ENCODE data around the gene POLR2J3.
"Not testable (repeated sequence)": the region's sequence is repeated elsewhere in the genome, so short reads cannot be mapped to it uniquely, and the experiment has no call there.

POLR2J3 gene

GRCh38 chr7:102572261-102573239 is at the start of gene POLR2J3:
Gene POLR2J3, minus strand, starts transcription at chr7:102572583. Its CDS starts 62 bp downstream, at chr7:102572521.
- not testable (repeated sequence) for DNase-seq

- not testable (repeated sequence) for DNase-seq
These were observed 45.7 kb upstream of the POLR2J3 start for GRCh38 chr7:102618122-102618521.

- DNase-seq: not testable (repeated sequence)
These were observed 44.2 kb upstream of the POLR2J3 start, which contains the start of gene RASA4 for GRCh38 chr7:102616507-102617125. Gene RASA4, minus strand, starts transcription at chr7:102616756. Its CDS starts 67 bp downstream, at chr7:102616689.

DNA sequence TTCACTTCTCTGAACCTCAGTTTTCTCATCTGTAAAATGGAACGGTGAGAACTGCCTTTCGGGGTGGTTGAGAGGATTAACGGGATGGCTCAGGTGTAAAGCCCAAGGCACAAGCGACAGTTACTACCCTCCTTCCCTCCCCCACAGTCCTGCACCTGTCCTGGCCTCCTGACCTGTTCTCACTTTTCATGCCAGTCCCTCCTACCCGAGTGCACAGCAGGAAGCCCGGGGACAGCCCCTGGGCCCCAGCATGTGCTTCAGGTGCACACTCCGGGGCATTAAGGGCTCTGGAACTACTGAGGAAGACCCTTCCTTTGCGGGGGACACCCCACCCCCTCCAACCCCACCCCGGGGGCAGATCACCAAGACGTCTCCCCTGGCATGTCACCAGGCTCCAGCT is 43.5 kb upstream of the POLR2J3 start:
- not testable (repeated sequence) for DNase-seq

DNA sequence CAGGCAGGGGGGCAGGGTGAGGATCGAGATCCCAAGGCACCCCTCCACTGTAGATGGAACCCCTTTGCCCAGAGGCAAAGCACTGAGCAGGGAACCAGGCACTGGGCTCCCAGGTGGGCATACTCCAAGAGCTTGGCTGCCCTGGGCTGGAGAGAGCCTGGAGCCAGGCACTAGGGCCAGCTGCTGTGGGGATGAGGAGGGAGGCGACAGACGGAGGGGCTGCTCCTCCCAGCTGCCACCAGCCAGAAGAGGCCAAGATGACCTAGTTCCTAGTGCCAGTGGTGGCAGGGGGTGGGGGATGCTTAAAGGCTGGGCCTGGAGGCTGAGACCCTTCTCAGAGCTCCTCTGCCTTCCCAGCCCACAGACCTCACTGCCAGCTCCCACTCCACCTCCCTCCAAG is 42.5 kb upstream of the POLR2J3 start:
- not testable (repeated sequence) for DNase-seq

- not testable (repeated sequence) for DNase-seq
These were observed 41.9 kb upstream of the POLR2J3 start for GRCh38 chr7:102614346-102614697.

- DNase-seq: not testable (repeated sequence)
These were observed 41.4 kb upstream of the POLR2J3 start for GRCh38 chr7:102613575-102614345.

DNA sequence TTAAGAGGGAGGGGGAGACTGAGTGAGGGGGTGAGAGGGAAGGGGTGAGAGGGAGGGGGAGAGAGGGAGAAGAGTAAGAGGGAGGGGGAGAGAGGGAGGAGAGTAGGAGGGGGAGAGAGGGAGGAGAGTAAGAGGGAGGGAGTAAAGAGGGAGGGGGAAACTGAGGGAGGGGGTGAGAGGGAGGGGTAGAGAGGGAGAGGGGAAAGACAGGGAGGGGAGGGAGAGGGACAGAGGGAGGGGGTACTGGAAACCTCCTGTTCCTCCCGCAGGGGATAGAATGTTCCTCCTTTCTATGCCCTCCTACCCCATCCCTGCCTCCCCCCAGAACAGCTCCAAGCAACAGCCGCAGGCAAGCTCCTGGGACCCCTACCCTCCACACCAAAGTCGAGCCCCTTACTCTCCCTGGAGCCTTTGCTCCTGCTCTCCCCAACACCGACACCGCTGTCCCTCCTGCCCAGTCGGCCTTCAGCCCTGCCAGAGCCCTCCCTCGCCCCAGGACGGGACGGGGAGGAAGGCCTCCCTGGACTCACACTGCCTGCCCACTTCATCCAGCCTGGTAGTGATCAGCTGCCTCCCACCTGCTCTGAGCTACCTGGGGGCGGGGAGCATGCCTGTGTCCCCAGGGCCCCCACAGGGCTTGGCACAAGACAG is 39.4 kb upstream of the POLR2J3 start:
- DNase-seq: not testable (repeated sequence)

DNA sequence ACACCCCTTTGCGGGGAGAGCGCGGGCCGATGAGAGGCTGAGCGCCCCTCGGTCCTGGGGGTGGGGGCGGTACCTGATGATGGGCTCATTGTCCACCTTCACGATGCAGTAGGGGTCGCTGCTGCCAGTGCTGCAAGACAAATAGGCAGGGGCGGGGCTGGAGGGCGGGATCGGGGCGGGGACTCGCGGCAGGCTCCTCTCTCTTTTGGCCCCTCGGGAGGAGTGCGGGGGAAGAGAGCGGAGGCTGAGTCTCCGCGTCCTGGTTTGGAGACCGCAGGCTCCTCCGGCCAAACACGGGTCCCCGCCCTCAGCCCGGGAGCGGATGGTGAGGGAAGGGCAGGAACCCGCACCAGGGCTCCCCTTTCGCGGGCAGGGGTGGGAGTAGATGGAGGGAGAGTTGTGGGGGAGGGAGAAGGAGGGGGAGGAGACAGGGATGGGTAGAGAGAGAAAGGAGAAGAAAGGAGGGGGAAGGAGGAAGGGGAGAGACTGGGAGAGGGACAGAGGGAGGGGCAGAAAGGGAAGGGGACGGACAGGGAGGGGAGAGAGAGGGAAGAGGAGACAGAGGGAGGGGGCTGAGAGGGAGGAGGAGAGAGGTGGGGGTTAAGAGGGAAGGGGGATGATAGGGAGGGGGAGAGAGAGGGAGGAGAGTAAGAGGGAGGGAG is 38.8 kb upstream of the POLR2J3 start:
- not testable (repeated sequence) for DNase-seq

DNA sequence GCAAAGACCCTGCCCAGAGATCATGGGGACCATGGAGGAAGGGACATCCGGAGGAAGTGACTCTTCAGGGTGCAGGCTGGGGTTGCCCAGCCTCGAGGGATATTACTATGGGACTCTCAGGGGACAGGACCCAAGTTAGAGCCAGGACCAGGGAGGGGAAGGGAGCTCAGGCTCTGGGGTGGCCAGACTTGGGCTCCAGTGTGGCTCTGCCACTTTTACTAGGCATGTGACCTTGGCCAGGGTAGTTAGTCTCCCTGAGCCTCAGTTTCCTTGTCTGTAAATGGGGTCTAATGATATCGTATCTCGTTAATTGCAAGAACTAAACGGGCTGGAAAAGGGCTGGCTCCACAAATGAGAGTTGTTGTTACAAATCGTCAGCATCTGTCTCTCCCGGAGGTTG is 38.1 kb upstream of the POLR2J3 start:
- not testable (repeated sequence) for DNase-seq

DNA sequence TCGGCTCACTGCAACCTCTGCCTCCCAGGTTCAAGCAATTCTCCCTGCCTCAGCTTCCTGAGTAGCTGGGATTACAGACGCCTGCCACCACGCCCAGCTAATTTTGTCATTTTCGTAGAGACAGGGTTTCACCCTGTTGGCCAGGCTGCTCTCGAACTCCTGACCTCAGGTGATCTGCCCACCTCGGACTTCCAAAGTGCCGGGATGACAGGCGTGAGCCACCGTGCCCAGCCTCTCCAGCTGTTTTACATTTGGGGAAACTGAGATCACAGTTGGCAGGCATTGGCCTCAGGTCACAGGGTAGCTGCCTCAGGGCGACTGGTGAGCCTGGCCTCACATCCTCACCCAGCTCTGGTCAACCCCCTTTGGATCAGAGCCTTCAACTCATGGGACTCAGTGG is 37.4 kb upstream of the POLR2J3 start:
- not testable (repeated sequence) for DNase-seq

- DNase-seq: not testable (repeated sequence)
These were observed 34.5 kb upstream of the POLR2J3 start for GRCh38 chr7:102606848-102607247.

DNA sequence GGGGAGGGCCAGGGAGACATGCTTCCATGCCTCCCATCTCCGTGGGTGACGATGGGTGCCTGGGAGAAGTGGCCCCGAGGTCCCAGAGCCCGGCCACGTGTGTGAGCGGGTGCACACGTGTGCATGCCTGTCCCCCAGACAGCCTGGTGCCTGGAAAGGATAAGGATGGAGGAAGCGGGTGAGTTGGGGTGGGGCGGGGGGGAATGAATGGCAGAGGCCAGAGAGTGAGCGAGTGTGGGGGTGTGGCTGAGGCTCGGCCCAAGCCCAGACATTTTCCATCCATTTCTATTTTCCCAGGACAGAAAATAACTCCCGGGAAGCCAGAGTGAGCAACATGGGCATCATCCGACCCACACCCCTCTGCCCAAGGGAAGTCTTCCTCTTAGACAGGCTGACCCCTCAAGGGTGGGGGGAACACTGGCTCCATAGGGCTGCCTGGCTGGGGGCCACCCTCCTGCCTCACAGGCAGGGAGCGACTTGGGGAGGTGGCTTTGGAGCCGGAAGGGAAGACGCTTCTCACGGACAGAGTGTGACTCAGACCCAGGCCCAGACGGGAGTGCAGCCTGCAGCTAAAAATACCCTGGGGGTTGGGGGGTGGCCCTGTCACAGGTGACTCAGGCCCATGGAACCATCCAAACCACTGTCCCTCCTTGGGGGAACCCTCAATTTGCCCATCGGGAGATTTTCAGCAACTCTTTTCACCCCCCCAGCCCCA is 32.2 kb upstream of the POLR2J3 start:
- not testable (repeated sequence) for DNase-seq

GRCh38 chr7:102602317-102602716 is 29.9 kb upstream of the POLR2J3 start:
- DNase-seq: not testable (repeated sequence)

DNA sequence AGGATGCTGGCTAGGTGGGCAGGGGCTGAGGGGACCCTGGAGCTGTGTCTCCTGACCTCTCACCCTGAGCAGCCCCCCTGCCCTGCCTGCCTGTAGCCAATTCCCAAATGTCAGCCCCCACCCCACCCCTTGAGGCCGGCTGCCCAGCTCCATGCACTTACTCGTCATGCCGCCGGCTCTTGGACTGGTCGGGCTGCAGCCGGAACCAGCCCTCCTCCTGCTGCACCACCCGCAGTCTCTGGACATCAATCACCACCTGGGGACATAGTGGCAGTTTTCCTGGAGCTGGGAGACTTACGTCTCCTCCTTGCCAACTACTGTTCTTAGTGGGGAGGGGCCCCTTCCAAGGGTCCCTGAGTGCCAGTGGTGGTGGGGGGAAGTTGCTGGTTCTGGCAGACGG is 27.3 kb upstream of the POLR2J3 start:
- DNase-seq: not testable (repeated sequence)

DNA sequence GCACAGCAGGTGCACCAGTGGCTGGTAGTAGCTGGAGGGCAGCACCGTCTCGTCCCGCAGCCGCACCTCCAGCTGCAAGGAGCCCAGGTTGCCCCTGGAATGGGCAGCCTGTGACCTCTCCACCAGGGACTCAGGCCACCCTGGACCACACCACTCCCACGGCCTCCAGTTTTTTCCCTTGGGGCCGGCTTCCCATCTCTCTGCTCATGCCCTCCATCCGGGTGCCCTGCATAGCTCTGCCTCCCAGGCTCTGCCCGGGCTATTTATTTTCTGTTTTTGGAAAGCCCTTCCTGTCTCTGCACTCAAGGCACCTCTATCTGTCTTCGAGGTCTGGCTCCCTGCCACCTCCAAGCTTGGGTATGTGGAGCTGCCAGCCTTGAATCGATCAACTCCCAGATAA is 23.7 kb upstream of the POLR2J3 start:
- DNase-seq: not testable (repeated sequence)

GRCh38 chr7:102593637-102594334 is 21.4 kb upstream of the POLR2J3 start:
- not testable (repeated sequence) for DNase-seq

- DNase-seq: not testable (repeated sequence)
These were observed 20.2 kb upstream of the POLR2J3 start for GRCh38 chr7:102592477-102593019.

DNA sequence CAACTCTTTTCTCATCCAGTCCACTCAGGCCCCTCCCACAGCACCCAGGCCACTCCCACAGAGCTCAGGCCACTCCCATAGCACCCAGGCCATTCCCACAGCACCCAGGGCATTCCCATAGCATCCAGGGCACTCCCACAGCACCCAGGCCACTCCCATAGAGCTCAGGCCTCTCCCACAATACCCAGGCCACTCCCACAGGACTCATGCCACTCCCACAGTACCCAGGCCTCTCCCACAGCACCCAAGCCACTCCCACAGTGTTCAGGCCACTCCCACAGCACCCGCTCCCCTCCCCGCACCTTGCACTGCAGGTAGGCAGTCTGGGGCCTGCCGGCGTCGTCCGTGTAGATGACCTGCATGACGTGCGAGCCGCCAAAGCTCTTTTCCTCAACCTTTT is 17.5 kb upstream of the POLR2J3 start:
- not testable (repeated sequence) for DNase-seq

DNA sequence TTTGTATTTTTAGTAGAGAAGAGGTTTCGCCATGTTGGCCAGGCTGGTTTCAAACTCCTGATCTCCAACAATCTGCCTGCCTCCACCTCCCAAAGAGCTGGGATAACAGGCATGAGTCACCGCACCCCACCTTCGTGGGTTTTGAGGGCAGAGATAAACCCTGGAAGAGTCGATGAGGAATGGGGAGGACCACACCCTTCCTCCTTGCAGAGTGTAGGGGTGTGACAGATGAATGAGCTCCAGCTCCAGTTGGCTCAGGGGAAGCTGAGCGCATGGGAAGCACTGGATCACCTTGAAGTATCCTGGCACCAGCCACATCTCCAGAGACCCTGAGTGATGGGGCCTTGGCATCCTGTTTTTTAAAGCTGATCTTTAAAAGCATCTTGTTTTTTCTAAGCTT is 11.1 kb upstream of the POLR2J3 start:
- DNase-seq: not testable (repeated sequence)
